ENCODE results near the gene TDP2.
"Not testable (repeated sequence)": the region's sequence is repeated elsewhere in the genome, so short reads cannot be mapped to it uniquely, and the experiment has no call there.

TDP2 gene

GRCh38 chr6:24680582-24680981 lies 13.9 kb upstream of the TDP2 start:
- DNase-seq = no peak

DNA sequence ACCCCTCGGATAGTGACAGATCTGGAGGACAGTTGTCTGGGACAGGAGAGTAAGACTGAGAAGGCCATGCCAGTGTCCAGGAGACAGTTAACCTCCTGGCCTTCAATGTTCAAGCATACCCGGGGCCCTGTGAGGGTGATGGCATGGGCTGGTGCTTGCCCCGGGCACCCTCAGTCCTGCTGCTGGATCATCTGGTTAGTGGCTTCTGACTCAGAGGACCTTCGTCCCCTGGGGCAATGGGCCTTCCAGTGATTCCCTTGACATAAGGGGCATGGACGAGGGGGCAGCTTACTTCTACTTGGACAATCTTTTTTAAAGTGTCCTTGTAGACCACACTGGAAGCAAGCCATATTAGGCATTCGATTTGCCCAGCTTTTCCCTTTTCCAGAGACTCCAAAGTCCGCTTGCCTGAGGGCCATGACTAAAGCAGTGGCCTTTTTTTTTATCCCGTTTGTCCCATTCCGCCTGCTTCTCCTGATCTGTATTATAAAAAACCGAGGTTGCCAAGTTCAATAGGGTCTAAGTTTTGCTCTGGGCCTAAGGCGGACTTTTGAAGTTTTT lies 12.2 kb upstream of the TDP2 start:
- DNase-seq = not testable (repeated sequence)

GRCh38 chr6:24673625-24674024 lies 6.9 kb upstream of the TDP2 start:
- DNase-seq = no peak

DNA sequence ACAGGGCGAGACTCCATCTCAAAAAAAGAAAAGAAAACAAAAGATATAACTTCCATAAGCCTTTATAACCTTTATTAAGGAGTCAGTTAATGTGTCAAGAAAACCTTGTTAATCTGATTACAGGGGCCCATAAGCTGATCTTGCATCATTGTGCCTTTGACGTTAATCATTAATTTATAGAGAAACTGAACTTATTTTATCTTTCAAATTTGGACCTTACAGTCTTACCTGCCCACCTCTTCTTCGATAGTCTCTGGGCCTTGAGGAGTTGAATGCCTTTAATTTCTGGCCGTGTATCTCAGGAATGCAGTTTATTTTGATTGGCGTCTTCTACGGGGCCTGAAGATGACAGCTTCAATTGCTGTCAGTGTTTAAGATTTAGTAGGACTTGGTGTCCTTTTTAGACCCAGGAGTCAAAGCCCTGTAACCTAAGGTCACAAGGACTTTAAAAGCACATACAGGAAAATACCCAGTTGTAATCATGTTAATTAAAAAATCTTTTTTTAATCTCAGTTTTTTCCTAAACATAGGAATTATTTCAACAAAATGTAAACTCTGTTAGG lies 6.0 kb upstream of the TDP2 start:
- DNase-seq = no peak

- DNase-seq = not testable (repeated sequence)
These were observed 4.4 kb upstream of the TDP2 start for GRCh38 chr6:24671077-24671476.

GRCh38 chr6:24670492-24670891 lies 3.8 kb upstream of the TDP2 start:
- DNase-seq = not testable (repeated sequence)

DNA sequence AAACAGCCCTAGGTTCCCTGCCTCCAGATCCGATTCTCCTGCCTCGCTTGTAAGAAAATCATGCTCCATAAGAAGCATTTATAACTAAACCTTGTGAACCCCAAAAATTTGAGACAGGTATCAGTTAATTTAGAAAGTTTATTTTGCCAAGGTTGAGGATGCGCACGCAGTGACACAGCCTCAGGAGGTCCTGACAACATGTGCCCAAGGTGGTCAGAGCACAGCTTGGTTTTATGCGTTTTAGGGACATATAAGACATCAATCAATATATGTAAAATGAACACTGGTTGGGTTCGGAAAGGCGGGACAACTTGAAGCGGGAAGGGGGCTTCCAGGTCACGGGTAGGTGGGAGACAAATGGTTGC lies 2.3 kb upstream of the TDP2 start:
- DNase-seq = no peak

DNA sequence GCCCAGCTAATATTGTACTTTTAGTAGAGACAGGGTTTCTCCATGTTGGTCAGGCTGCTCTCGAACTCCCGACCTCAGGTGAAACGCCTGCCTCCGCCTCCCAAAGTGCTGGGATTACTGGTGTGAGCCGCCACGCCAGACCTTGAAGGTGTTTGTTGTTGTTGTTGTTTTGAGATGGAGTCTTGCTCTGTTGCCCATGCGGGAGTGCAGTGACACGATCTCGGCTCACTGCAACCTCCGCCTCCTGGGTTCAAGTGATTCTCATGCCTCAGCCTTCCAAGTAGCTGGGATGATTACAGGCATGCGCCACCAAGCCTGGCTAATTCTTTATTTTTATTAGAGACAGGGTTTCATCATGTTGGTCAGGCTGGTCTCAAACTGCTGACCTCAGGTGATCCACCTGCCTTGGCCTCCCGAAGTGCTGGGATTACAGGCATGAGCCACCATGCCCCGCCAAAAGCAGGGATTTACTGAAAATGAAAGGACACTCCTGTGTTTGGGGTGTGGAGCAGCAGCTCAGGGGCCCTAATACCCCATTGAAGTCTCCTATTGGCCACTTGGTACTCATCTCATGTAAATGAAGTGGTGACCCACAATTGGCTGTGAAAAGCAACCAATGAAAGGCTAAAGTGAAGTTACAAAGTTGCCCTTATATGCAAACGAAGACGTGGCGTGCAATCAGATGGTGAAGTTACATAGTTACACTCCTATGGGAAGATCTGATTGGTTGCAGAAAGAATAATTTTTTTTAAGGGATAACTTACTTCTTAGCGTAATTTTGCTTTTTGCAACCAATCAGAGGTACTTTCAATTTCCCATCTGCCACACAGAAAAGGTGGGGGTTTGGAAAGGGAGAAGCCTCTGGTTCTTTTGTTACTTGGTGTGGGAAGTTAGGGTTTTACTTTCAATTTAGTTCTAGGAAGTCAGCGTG lies 1.6 kb upstream of the TDP2 start:
- DNase-seq = not testable (repeated sequence)

DNA sequence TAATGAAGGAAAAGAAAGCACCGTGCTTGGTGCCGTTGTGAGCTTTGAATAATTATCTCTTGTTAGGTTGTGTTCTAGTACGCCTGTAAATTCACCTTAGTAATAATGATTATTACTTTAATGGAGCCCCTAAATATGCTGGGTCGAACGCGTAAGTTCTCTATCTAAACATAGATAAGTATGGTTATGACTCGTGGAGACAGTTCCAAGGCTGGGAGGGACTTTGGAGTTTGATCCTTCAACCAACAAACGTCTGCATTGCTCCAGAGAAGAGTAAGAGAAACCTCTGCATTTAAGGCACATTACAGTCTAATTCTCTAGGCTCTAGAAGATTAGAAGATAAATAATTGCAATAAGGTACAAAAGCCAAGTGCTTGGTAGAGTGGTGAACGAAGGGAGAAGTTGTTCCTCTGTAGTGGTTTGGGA lies 692 bp upstream of the TDP2 start:
- no peak for DNase-seq

DNA sequence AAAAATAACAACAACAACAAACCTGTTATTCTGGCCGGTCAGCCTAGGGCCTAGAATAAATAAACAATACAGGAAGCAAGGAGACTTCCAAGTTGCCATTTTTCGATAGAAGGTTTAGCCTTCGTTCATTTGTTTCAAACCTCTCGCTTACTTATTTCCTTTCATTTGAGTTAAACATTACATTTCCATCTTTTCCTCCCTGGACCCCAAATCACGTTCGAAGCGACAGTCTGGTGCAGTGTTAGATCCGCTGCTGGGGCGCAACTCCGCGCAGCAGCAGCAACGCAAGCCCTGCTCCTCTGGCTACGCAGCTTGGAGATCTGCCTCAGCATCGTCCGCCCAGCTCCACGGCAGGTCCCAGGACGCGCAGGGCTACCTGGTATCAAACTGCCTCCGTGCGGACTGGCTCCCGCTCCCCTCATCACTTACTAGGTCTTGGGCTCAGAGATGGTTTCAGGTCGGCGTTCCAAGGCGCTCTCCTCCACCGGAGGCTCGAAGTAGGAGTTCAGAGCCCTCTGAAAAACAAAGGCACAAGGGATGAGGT lies 530 bp downstream of the TDP2 start:
- DNase-seq = no peak

GRCh38 chr6:24664046-24664987 lies 2.4 kb downstream of the TDP2 start:
- no peak for DNase-seq

- DNase-seq = no peak
These were observed 3.5 kb downstream of the TDP2 start for GRCh38 chr6:24663189-24663588.

GRCh38 chr6:24662236-24662635 lies 4.5 kb downstream of the TDP2 start:
- no peak for DNase-seq

GRCh38 chr6:24661759-24662158 lies 4.9 kb downstream of the TDP2 start:
- not testable (repeated sequence) for DNase-seq

DNA sequence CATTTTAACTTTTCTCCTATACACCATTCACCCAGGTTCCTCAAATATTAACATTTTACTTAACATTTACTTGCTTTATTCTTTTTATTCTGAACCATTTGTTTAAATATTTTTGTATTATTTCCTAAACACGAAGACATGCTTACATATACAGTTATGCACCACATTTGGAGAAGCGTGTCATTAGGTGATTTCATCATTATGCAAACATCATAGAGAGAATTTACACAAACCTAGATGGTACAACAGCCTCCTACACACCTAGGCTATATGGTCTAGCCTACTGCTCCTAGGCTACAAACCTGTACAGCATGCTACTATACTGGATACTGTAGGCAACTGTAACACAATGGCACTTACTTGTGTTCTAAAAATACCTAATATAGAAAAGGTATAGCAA lies 6.6 kb downstream of the TDP2 start:
- DNase-seq = no peak

GRCh38 chr6:24659561-24659960 lies 7.1 kb downstream of the TDP2 start:
- DNase-seq = no peak

- peak; percentile 16 for DNase-seq
These were observed 7.8 kb downstream of the TDP2 start for GRCh38 chr6:24658573-24659560.

DNA sequence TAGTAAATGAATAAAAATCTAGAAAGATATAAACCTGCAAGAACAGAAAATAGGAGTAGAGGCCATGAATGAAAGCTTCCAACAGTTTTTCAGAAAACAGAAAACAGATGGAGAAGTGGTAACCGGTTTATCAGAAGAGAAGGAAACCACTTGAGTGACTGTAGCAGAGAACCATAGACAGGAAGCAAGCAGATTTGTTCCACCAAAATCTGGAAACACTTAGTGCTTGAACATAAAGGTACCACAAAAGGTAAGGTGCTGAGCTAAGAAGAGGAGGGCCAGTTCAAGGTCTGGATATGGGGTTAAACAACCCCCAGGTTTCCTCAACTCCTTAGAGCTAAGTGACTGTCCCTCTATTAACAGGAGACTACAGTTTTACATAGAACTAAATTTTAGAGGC lies 11.5 kb downstream of the TDP2 start:
- no peak for DNase-seq

- DNase-seq = no peak
These were observed 16.3 kb downstream of the TDP2 start for GRCh38 chr6:24650365-24650764.

- no peak for DNase-seq
These were observed 17.0 kb downstream of the TDP2 start for GRCh38 chr6:24649691-24650090.

DNA sequence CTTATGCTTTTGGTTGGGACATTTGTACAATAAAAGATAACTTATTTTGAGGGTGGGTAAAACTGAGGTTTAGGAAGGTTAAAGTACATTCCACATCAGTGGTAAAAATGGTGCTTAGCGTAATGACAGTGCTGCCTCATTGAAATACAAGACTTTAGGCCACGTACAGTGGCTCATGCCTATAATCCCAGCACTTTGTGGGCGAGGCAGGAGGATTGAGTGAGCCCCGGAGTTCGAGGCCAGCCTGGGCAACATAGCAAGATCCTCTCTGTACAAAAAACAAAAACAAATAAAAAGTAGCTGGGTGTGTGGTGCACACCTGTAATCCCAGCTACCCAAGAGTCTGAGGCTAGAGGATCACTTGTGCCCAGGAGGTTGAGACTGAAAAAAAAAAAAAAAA lies 18.4 kb downstream of the TDP2 start:
- no peak for DNase-seq
